ENCODE measurements around the gene SHOC2.

DNA sequence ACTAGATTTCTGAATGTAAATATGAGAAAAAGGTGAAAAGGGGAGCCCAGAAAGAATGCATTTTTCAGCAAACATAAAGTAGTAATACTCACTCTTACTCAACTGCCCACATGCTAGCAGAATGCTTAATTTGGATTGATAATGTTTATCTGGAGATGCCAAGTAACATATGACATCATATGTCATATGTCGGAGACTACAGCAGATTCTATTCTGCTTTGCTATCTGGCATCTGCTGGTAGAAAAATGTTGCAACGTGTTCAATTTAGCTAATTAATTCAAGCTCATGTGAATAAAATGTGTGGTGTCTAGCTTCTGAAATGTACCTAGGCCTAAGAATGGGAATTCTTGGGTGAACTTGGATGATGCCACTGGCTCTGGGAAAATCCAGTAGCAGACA lies 5.0 kb upstream of the SHOC2 start:
- TF ChIP-seq, protein P1, sequence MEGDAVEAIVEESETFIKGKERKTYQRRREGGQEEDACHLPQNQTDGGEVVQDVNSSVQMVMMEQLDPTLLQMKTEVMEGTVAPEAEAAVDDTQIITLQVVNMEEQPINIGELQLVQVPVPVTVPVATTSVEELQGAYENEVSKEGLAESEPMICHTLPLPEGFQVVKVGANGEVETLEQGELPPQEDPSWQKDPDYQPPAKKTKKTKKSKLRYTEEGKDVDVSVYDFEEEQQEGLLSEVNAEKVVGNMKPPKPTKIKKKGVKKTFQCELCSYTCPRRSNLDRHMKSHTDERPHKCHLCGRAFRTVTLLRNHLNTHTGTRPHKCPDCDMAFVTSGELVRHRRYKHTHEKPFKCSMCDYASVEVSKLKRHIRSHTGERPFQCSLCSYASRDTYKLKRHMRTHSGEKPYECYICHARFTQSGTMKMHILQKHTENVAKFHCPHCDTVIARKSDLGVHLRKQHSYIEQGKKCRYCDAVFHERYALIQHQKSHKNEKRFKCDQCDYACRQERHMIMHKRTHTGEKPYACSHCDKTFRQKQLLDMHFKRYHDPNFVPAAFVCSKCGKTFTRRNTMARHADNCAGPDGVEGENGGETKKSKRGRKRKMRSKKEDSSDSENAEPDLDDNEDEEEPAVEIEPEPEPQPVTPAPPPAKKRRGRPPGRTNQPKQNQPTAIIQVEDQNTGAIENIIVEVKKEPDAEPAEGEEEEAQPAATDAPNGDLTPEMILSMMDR (IDR thresholded peaks at IDR 0.05), result no peak
- no peak for TF ChIP-seq POLR2A (IDR thresholded peaks at IDR 0.05)
